NCI-H2171 treated with DMSO at 0.1 percent for 48 hours (cell line): Measurements from ENCODE around the gene SLCO3A1.

Experiments
- DNase-seq: peaks from one replicate; lab custom pipeline; 2025; lab: John Stamatoyannopoulos, UW

The SLCO3A1 gene

DNA sequence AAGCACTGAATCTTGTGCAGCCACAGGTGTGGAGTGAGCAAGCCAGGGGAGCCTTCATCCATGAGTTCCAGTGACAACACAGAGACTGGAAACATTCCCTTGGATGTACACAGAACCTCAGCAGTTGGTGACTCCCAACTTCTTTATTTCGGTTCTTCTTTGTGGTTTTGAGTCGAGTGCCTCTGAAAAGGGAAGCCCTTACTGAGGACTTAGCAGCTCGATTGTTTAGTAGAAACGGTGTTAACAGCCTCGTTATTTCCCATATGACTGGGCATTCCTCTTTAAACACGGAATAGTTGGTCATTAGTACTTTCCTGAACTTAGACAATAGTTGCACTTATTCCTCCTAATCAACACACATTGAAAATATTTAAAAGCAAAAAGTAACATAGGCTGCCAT is 7.7 kb downstream of the SLCO3A1 start:
- DNase-seq = no peak

- no peak for DNase-seq
Observed at GRCh38 chr15:91862891-91863504, 9.5 kb downstream of the SLCO3A1 start.

GRCh38 chr15:91863621-91864255 is 10.2 kb downstream of the SLCO3A1 start:
- peak; percentile 14 for DNase-seq

- DNase-seq = no peak
Observed at GRCh38 chr15:91864664-91865063, 11.2 kb downstream of the SLCO3A1 start.

DNA sequence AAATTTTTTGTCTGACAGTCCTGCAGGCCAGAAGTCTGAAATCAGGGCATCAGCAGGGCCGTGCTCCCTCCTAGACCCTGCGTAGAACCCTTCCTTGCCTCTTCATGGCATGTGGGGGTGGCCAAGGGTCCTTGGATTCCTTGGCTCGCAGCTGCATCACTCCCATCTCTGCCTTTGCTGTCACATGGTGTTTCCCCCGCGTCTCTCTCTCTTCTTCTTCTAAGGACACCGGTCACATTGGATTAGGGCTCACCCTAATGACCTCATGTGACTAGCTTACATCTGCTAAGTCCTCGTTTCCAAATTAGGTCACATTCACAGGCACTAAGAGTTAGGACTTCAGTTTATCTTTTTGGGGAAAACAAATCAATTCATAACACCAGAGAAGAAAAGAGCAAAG is 12.0 kb downstream of the SLCO3A1 start:
- no peak for DNase-seq

DNA sequence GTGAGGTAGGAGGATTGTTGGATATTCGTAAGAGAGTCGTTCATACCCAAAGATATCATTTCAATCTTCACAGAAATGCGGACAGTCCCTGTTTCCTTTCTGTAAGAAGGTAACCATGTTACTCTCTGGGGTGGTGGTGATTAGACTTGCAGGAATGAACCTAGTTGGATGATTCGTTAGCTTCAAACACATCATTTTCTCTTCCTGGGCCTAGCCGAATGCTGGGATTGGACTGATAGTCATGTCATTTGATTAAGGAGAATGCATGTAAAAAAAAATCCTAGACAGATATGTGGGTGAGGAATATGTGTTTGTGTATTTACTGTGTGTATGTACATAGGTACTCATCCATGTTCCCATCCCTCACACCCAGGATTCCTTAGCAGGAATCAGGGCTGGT is 12.4 kb downstream of the SLCO3A1 start:
- DNase-seq = no peak

DNA sequence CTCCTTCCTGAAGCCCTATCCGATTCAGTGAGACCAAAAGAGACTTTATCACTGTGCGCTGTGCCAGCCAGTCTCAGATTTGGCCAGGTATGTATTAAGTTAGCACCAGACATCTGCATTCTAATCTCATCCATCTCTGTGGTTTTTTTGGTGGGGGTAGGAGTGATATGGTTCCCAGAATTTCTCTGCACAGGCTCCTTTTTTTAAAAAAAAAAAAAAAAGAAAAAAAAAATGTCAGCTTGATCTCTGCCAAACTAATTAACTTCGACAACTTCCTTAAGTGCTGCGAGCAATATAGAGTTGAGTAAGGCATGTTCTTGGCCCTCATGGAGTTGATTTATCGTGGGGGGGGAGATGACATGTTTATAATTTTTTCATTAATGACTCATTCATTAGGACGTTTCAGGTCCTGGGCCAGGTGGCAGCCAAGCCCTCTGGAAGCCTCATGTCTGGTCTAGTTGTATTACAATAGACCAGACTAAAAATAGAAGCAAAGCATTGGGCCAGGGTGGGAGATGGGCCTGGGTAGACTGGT is 12.9 kb downstream of the SLCO3A1 start:
- peak; percentile 88 for DNase-seq

GRCh38 chr15:91866971-91867372 is 13.5 kb downstream of the SLCO3A1 start:
- DNase-seq = peak; percentile 88

DNA sequence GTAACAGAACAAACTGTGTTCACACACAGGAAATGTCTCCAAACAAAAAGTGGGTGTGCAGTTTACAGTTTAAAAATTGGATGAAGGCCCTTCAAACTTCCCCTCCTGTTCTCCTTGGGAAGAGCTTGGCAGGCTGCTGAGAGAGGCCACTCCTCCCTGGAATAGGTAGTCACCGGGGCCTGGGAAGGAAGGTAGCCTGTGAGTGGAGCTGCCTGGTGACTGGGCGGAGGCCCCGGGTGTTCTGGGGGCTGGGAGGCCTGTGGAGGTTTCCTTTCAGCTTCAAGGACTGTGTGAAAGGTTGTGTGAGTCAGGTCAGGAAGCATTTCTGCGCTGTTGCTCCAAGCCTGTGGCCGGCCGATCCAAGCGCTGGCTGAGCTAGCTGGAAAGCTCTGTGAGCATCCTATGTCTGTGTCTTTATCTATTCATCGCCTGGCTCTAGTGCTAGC is 14.1 kb downstream of the SLCO3A1 start:
- peak; percentile 10 for DNase-seq

- no peak for DNase-seq
Observed at GRCh38 chr15:91870876-91871537, 17.5 kb downstream of the SLCO3A1 start.

- no peak for DNase-seq
Observed at GRCh38 chr15:91871837-91872236, 18.3 kb downstream of the SLCO3A1 start.

DNA sequence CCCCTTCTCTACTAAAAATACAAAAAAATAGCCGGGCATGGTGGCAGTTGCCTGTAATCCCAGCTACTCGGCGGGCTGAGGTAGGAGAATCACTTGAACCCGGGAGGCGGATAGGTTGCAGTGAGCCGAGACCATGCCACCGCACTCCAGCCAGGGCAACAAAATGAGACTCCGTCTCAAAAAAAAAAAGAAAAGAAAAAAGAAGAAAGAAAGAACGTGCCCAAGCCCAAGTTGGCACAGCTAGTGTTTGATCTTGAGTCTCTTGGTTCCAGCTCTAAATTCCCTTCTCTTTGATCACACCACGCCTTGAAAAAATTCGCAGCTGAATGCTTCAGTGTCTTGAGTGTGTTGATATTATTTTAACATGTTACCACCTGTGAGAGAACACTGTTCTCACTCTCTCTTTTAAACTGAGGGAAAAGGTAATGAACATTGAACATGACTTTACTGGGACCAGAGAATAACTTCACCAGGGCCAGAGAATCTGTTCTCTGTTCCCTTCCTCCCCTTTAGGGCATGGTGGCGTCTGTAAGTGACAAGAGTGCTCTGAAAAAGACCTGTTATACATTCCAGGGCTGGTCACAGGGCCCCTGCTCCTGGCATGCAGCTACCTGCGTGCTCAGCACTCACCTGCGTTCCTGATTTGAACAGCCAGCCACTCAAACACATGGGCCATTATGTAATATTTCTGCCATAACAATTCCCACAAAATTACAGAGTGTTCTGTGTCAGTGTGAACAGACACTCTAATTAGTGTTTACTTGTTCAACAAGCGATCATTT is 19.0 kb downstream of the SLCO3A1 start:
- DNase-seq = peak; percentile 59

DNA sequence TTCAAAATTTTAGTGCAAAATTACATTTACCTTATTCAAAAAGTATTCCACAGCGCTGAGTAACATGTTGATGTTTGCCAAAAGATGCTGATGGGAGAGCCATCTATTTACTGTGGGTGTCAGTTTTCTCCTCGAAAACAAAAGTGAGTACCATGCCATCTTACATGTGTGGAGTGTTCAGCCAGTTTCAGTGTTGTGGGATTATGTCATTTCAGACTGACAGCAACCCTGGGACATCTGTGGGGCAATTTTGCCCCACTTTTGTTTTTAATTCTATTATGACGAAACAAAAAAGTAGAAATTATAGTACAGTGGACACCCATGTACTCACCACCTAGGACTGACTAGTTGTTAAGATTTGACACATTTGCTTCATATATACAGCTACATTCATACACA is 19.6 kb downstream of the SLCO3A1 start:
- DNase-seq = peak; percentile 59

GRCh38 chr15:91874171-91874570 is 20.7 kb downstream of the SLCO3A1 start:
- DNase-seq = no peak

DNA sequence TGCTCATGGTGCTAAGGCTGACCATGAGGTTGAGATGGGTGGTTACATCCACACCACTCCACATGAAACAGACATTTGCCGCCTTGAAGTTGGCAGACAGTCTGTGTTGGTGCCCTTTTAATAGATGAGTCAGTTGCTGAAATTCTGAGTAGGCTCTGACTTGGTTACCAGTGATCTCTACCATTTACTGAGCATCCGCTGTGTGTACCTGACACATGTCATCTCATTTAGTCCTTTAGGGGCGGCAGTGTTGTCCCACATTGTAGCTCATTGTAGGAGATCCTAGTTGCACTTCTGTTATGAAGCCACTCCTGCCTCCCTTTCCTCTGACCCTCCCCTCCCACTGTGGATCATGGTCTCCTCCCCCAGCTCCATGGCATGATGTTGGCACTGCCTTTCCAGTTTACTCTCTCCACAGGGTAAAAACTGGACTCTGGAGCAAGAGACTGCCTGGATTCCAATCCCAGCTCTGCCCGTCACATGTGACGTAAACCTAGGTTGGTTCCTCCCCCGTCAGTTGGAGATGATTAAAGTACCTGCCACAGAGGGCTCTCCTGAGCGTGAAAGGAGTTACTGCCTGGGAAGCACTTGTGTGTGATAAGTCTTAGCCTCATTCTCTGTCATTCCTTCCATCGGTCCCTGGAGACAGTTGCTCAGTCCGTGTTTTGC is 21.6 kb downstream of the SLCO3A1 start:
- DNase-seq = no peak

DNA sequence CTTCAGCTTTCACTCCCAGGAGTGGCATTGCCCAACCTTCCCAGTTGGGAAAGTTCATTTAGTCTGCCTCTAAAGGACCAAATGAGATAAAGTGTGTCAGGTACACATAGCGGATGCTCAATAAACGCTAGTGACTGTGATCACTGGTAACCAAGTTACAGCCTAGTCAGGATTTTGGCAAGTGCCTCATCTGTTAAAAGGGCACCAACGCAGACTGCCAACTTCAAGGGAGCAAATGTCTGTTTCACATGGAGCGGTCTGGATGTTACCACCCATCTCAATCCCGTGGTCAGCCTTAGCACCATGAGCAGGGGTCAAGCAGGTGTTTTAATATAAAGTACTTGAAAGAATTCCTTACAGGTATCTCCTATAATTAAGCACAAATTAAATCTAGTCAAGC is 22.7 kb downstream of the SLCO3A1 start:
- DNase-seq = no peak

DNA sequence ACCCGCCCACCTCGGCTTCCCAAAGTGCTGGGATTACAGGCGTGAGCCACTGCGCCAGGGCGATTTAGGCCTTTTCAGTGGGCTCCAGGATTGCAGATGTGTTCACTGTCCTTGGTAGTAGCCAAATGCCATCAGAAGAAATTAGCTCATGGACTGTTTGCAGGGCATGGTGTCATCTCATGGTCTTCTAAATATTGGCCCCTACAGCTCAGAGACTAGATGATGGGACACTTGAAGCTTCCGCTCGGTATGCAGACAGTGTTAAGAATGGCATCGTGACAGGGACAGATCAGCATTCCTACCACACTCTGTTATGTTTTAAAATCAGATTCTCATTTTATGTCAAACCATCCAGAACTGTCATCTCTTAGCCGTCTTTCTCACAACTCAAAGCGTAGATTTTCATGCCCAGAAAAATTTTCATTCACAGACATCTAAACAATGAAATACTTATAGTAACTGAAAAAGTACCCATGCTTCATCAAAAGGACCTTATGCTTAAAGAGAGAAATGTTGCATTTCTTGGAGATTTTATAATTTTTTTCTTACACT is 24.9 kb downstream of the SLCO3A1 start:
- no peak for DNase-seq

DNA sequence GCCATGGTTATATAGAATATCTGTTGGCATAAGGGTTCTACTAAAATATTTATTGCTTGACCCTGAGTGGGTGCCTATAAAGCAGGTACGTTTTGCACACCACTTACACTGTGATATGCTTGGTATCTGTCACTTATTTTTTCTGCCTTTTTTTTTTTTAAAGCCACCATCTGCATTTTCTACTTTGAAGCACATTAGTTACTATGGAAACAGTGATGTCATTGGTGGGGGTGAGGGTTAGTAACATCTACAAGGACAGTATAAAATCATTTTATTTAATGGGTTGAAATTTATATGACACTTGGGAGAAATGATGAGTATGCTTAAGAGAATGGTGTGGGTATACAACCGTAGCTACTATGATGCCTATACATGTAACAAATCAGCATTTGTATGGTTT is 25.6 kb downstream of the SLCO3A1 start:
- DNase-seq = peak; percentile 27

DNA sequence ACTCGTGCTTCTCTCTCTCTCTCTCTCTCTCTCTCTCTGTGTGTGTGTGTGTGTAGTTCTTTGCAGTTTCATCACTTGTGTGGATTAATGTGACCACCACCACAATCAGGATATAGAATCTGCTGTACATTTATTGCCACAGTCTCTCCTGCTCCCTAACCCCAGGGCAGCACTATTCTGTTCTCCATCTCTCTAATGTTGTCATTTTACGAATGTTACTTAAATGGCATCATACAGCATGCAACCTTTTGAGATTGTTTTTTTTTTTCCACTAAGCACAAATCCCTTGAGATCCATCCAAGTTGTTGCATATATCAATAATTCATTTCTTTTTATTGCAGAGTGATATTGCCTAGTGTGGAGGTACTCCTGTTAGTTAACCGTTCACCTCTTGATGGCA is 26.9 kb downstream of the SLCO3A1 start:
- no peak for DNase-seq

- peak; percentile 14 for DNase-seq
Observed at GRCh38 chr15:91881569-91882297, 28.2 kb downstream of the SLCO3A1 start.
